Measurements from ENCODE around the gene MAN1B1. TPM values are rescaled to one million over a fixed set of nuclear protein-coding genes. Genes with fewer than 3 reads are reported as not detected.

MAN1B1 gene
- total and polyA plus RNA-seq, 2 of the 4 experiments (the other 2 are of a cell fraction) = 28.7 to 55.1 TPM

DNA sequence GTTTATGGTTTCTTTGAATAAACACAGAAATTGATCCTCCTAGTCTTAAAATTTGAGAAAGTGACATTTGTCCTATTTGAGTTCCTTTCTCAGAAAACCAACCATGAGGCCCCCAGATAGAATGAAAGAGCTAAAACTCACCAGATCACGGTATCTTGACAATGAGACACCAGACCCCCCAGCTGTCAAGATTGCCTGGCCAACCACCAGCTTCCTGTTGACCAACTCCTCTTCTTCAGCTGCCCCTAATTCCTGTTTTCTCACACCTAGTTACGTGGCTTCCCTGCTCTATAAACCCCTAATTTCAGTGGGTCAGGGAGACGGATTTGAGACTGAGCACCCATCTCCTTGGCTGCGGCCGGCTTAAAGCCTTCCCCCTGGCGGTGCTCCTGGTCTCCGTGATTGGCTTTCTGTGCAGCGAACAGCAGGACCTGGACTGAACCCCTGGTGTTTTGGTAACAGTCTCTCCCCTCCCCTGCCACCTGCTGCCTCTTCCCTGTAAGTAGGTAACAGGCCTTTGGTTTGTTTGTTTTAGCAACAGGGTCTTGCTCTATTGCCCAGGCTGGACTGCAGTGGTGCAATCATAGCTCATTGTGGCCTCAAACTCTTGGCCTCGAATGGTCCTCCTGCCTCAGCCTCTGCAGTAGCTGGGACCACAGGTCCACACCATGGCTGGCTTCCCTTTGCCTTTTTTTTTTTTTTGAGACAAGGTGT is 28.1 kb upstream of the MAN1B1 start:
- no peak overlapping the region for H3K4me2 ChIP-seq (ENCODE audit: low read depth, low read length)
- H3K9me1 ChIP-seq (ENCODE audit: insufficient read depth, low read length) = no peaks in the 10 kb centered on the region
- no peak overlapping the region for H2BK120ac ChIP-seq (ENCODE audit: low read depth, low read length)
- TF ChIP-seq NFE2L2 (IDR thresholded peaks at IDR 0.05; ENCODE audit: low read depth, low read length) (no peak), POLR2A (IDR thresholded peaks at IDR 0.05; ENCODE audit: low read depth, low read length) (no peak), MAZ (IDR thresholded peaks at IDR 0.05; ENCODE audit: borderline replicate concordance, low read depth, low read length) (no peak), SMC3 (IDR thresholded peaks at IDR 0.05; ENCODE audit: low read depth, low read length) (no peak), MXI1 (IDR thresholded peaks at IDR 0.05; ENCODE audit: borderline replicate concordance, low read depth, low read length) (no peak)
- TF ChIP-seq, protein P1, sequence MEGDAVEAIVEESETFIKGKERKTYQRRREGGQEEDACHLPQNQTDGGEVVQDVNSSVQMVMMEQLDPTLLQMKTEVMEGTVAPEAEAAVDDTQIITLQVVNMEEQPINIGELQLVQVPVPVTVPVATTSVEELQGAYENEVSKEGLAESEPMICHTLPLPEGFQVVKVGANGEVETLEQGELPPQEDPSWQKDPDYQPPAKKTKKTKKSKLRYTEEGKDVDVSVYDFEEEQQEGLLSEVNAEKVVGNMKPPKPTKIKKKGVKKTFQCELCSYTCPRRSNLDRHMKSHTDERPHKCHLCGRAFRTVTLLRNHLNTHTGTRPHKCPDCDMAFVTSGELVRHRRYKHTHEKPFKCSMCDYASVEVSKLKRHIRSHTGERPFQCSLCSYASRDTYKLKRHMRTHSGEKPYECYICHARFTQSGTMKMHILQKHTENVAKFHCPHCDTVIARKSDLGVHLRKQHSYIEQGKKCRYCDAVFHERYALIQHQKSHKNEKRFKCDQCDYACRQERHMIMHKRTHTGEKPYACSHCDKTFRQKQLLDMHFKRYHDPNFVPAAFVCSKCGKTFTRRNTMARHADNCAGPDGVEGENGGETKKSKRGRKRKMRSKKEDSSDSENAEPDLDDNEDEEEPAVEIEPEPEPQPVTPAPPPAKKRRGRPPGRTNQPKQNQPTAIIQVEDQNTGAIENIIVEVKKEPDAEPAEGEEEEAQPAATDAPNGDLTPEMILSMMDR (conservative IDR thresholded peaks at IDR 0.05; ENCODE audit: low read depth, low read length) = no peak
- TF ChIP-seq, protein P2, sequence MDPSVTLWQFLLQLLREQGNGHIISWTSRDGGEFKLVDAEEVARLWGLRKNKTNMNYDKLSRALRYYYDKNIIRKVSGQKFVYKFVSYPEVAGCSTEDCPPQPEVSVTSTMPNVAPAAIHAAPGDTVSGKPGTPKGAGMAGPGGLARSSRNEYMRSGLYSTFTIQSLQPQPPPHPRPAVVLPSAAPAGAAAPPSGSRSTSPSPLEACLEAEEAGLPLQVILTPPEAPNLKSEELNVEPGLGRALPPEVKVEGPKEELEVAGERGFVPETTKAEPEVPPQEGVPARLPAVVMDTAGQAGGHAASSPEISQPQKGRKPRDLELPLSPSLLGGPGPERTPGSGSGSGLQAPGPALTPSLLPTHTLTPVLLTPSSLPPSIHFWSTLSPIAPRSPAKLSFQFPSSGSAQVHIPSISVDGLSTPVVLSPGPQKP (IDR thresholded peaks at IDR 0.05; ENCODE audit: borderline replicate concordance, low read depth, low read length) = no peak
- in situ Hi-C loops (cut with MboI; ENCODE audit: low sequenced_read_pairs) = no loop called here
- no peak overlapping the region for H2BK20ac ChIP-seq (ENCODE audit: low read depth, low read length)
- no peak overlapping the region for H3K27ac ChIP-seq (ENCODE audit: insufficient read depth, low read length)
- H2BK15ac ChIP-seq (ENCODE audit: low read depth, low read length) = no peak overlapping the region
- DNase-seq (no peak), ATAC-seq (ENCODE audit: low read depth) (no peak)
- H2AFZ ChIP-seq (replicated peaks; ENCODE audit: low read length, poor library complexity) = no peak overlapping the region
- H3K9ac ChIP-seq (ENCODE audit: low read depth, low read length) = no peak overlapping the region
- no peaks in the 10 kb centered on the region for H3K79me1 ChIP-seq (ENCODE audit: low read depth in 1 of 2, low read length in 2 of 2)
- H3K14ac ChIP-seq (replicated peaks; ENCODE audit: low read depth, low read length) = no peak overlapping the region
- no peak overlapping the region for H3K23ac ChIP-seq (ENCODE audit: low read depth, low read length)
- no peak overlapping the region for H4K91ac ChIP-seq (ENCODE audit: insufficient read depth, low read depth, low read length)
- CTCF ChIA-PET = interaction anchor here (1.1 to 1.2 kb wide), 2 partner anchors 12 to 28 kb away, joined by 3 to 4 read pairs; partner anchors contain the start of genes MAN1B1 and NPDC1
- no peaks in the 10 kb centered on the region for H4K20me1 ChIP-seq (ENCODE audit: insufficient read depth, low read length)
- intact Hi-C loops (cut with micrococcal nuclease) = no loop called here
- POLR2A ChIA-PET (ENCODE audit: unreplicated experiment) = no interaction called here
- no peak overlapping the region for H4K8ac ChIP-seq (ENCODE audit: low read depth in 2 of 2, low read length in 2 of 2)
- H3K56ac ChIP-seq (ENCODE audit: extremely low read depth, insufficient read depth, low read length) = no peak overlapping the region
- no peak overlapping the region for H2AK5ac ChIP-seq (ENCODE audit: low read depth, low read length)
- H4K5ac ChIP-seq (ENCODE audit: low read depth, low read length) = no peak overlapping the region
- dilution Hi-C loops (cut with HindIII; ENCODE audit: low sequenced_read_pairs, unreplicated experiment) = no loop called here
- H2BK5ac ChIP-seq (ENCODE audit: low read depth, low read length, poor library complexity, severe bottlenecking) = no peak overlapping the region
- H3K4me1 ChIP-seq (ENCODE audit: control insufficient read depth, insufficient read depth, low read length) = peaks cover 3% of the 10 kb centered on the region; the same call in 1 of the 2 replicates
- no peaks in the 10 kb centered on the region for H3K36me3 ChIP-seq (ENCODE audit: control insufficient read depth, insufficient read depth, low read length)
- no TSS peak for BruUV-seq (replicated peaks)
- peaks cover 27% of the 10 kb centered on the region for H3K27me3 ChIP-seq (ENCODE audit: control insufficient read depth, insufficient read depth, low read length)
- 79% methylated on average over 6 of the region's 9 CpGs; no CpG with 5 or more reads in 1 of the 2 experiments for WGBS, 2 experiments (ENCODE audit: extremely low coverage in 2 of 2, insufficient read length in 1 of 2)
- H3K18ac ChIP-seq (ENCODE audit: low read depth, low read length) = no peak overlapping the region
- no peak overlapping the region for H2AK9ac ChIP-seq (replicated peaks; ENCODE audit: low read depth, low read length, poor library complexity)
- H3K4me3 ChIP-seq (ENCODE audit: insufficient read depth, low read depth, low read length) = no peak overlapping the region
- H3K4ac ChIP-seq (ENCODE audit: low read depth, low read length) = no peak overlapping the region
- H3K9me3 ChIP-seq (ENCODE audit: control insufficient read depth, insufficient read depth, low read length) = no peaks in the 10 kb centered on the region
